AG09309 (cell line): ENCODE results near the gene SLC6A17.

Source experiments
- DNase-seq: peaks from one replicate; pipeline ENCODE4 v3.0.0-alpha.2; 2010; ENCODE audit warnings: low read depth
- H3K4me3 ChIP-seq: 2 replicates; pipeline ENCODE4 v1.5.1; 2011; ENCODE audit warnings: mild to moderate bottlenecking, low read depth, low read length, moderate library complexity; ENCODE audit not compliant: control insufficient read depth
- TF ChIP-seq, protein P1 (sequence below): IDR thresholded peaks from 2 replicates; pipeline ENCODE4 v1.5.1; 2011; ENCODE audit warnings: mild to moderate bottlenecking, low read depth, low read length, inconsistent platforms; ENCODE audit not compliant: insufficient read depth, control insufficient read depth; ENCODE audit errors: missing control alignments

The SLC6A17 gene

DNA sequence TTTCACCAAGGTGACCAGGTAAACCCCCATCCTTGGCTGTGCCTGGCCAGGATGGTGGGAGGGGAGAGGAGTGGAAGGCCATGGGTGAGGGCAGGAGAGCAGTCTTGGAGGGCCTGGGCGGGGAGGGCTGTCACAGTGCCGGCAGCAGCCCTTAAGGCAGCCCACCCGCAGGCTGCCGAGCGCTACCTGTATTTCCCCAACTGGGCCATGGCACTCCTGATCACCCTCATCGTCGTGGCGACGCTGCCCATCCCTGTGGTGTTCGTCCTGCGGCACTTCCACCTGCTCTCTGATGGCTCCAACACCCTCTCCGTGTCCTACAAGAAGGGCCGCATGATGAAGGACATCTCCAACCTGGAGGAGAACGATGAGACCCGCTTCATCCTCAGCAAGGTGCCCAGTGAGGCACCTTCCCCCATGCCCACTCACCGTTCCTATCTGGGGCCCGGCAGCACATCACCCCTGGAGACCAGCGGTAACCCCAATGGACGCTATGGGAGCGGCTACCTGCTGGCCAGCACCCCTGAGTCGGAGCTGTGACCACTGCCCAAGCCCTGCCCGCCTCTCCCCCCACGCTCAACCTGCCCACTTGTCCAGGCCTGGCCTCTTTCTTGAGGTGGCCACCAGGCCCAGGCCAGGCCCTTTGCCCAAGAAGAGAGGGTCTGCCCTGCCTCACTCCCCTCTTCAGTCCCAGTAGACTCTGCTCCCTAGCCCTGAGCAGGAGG is 47.8 kb downstream of the SLC6A17 start:
- TF ChIP-seq, protein P1, sequence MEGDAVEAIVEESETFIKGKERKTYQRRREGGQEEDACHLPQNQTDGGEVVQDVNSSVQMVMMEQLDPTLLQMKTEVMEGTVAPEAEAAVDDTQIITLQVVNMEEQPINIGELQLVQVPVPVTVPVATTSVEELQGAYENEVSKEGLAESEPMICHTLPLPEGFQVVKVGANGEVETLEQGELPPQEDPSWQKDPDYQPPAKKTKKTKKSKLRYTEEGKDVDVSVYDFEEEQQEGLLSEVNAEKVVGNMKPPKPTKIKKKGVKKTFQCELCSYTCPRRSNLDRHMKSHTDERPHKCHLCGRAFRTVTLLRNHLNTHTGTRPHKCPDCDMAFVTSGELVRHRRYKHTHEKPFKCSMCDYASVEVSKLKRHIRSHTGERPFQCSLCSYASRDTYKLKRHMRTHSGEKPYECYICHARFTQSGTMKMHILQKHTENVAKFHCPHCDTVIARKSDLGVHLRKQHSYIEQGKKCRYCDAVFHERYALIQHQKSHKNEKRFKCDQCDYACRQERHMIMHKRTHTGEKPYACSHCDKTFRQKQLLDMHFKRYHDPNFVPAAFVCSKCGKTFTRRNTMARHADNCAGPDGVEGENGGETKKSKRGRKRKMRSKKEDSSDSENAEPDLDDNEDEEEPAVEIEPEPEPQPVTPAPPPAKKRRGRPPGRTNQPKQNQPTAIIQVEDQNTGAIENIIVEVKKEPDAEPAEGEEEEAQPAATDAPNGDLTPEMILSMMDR: no peak
- DNase-seq: no peak
- no peak overlapping the region for H3K4me3 ChIP-seq

DNA sequence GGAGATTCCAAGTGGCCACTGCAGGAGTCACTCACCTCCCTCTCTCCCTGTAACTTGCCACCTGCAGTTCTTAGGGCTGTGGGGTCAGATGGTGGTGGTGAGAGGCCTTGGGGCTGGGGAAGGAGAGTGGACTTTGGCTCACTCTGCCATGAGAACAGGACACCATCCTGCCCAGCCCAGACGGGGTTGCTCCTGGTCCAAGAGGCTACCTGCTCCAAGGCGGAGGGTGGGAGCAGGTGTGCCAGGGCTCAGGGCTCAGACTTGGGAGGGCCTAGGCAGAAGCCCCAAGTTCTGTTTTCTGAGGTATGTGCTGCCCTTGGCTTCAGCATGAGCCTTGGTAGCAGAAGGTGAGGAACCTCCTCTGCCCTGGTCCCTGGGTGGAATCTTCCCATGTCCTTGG is 48.5 kb downstream of the SLC6A17 start:
- TF ChIP-seq, protein P1: no peak
- DNase-seq: no peak
- no peak overlapping the region for H3K4me3 ChIP-seq

DNA sequence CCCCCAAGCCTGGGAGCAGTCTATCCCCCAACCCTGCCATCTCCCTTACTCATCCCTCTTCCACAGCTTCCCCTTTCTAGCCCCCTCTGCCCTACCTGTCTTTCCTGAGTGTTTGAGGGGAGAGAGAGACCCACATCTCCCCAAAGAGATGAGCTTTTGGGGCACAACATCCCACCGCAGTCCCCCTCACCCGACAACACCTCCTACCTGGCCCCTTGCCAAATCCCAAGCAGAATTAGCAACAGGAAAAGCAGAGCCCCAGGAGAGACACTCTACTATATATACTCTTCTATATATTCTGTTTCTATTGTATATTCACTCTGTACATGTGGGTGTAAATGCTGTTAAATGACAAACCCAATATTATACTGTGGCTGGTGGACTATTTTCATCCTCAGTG is 49.9 kb downstream of the SLC6A17 start:
- DNase-seq: no peak
- H3K4me3 ChIP-seq: no peak overlapping the region
- TF ChIP-seq, protein P1: no peak

DNA sequence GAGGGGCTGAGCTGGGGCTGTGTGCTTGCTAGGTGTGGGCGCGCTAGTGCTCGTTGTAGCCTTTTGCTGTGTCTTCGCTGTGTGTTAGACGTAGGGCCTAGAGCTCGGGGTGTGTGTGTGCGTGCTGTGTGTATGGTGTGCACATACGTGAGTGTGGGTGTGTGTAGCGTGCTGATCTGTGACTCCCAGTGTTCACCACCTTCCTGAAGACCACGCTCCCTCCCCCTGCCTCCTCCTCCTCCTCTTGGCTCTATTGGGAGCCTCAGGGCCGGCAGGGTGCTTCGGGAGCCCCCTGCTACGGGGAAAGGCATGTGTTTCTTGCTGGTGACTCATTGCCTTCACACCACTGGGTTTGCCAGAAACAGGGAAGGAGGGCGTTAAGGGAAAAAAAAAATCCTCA is 50.4 kb downstream of the SLC6A17 start:
- no peak for DNase-seq
- no peak overlapping the region for H3K4me3 ChIP-seq
- TF ChIP-seq, protein P1: no peak

DNA sequence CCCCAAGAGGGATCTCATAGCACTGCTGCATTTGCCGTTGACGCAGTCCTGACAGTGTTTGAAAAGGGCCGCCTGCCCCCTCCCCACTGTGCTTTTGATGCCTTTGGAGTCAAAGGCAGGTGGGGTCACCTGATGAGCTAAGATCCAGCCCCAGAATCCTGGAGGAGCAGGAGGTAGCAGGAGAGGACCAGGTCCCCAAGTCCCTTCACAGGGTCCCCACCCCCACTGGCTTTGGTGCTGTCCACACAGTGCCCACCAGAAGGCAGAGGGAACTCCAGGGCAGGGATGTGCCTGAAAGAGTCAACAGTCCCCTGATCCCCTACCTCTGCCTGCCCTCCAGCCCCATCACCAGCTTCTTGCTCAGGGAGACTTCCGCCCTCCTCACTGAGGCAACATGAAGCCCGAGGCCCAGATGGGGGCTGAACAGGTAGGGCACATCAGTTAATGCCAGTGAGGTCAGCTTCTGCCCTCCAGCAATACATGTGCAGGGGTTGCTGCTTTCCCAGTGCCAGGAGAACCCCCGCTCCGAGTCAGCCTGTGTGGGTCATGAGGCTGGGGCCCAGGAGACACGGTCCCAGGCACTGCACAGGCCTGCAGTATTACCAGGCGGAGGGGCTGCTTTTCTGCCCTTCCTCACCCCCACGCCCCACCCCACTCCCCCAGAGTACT is 51.0 kb downstream of the SLC6A17 start:
- DNase-seq: no peak
- H3K4me3 ChIP-seq: no peak overlapping the region
- TF ChIP-seq, protein P1: no peak

DNA sequence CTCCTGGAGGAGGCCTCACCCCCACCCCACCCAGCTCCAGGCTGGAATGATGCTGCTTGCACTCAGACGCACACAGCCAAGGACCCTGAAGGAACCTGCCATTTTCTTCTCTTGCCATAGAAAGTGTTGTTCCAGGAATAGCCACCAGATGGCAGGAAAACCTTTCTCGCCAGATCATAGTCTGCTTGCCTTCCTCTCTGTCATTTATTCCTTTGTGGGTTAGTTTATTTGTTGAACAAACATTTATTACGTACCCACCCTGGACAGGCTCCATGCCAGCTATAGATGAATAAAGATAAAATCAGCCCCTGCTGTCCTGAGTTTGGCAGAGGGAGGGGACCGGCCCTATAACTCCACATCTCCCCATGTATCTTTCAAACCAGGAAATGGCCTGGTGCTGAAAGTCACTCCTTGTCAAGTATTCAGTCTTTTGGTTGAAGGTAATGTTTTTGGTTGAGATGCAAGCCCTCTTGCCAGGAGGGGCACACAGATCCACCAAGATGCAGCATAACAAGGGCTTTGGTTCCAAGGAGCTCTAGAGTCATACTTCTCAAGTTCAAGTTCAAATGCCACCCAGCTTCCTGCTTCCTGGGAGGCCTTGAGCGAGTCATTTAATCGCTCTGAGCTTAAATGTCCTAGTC is 52.8 kb downstream of the SLC6A17 start:
- TF ChIP-seq, protein P1: peak; percentile 84
- H3K4me3 ChIP-seq: no peak overlapping the region
- DNase-seq: no peak
